Retina (tissue), 1 donor: ENCODE results near the gene HS3ST4.

Experiments
- DNase-seq: peaks from one replicate; pipeline ENCODE4 v3.0.0-alpha.2; 2016

Gene HS3ST4

DNA sequence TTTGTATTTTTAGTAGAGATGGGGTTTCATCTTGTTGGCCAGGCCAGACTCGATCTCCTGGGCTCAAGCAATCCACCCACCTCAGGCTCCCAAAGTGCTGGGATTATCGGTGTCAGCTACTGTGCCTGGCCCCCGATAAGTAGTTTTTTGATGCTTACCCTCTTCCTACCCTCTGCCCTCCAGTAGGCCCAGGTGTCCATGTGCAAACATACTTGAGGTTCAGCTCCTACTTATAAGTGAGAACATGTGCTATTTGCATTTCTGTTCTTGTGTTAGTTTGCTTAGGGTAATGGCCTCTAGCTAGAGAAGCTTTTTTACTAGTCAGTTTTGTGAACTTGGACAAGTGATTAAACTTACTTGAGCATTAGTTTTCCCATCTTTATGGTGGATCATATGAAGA lies 136.8 kb downstream of the HS3ST4 start:
- no peak for DNase-seq

DNA sequence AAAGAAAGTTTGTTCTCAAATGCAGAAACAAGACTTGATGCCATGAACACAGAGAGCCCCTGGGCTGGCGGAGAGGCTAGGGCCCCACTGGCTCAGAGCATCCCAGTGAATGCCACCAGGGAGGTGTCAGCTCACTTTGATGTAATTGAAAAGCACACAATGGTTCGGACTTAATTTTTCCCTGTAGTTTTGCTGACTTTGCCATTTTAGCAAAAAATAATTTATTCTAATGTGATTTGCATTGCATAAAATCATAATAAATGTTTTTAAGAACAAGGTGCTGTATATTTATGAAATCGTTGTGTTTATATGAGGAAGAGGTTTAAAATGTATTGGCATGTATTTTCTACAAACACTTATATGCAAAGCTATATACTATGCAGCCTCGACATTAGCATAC lies 140.5 kb downstream of the HS3ST4 start:
- no peak for DNase-seq

DNA sequence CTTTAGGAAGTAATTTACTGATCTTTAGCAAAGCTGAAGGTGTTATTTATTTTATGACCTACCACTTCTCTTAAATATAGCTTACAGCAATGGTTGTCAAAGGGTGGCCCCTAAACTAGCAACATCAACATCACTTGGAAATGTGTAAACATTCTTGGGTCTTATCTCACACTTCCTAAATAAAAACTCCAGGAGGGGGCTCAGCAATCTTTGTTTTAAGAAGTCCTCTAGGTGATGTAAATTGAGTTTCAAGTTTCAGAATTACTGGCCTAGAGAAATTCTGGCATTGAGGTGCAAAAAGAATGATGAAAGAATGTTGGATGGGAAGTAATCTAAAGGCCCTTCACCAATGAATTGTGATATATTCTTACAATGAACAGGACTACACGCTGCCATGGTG lies 142.3 kb downstream of the HS3ST4 start:
- no peak for DNase-seq

DNA sequence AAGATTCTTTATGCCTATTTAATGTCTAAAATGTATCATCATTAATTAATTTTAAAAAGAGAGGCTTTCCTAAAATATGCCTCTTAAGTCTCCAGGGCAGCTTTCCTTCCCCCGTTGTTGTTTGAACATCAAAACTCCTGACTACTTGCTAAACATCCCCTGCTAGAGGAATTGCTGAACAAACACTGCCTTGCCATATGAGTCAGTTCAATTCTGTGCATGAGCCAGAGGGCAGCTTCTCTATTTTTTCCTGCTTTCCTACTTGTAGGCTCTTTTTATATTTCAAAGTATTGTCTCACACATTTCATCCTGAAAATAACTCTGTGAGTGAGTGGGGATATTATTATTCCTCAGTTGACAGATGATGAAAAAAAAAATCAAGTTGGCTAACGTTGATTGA lies 143.4 kb downstream of the HS3ST4 start:
- no peak for DNase-seq

DNA sequence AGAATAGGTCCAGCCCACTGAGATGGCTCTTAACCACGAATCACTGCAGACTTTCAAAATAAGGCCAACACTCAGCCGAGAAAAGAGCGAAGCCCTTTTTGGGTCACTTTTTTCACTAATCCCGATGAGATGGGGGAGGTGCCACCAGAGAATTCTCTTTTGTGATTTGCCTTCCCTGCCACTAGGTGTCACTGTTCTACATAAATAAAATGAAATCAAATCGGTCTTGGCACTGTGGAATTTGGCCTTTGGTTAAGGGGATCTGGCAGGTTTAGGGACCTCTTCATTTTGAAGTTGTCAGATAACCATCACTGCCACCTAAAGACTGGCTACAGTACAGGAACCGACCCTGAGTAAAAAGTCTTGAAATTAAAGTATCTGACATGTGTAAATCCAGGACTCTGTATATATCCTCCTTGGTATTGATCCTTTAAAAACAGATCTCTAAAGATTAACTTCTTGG lies 147.0 kb downstream of the HS3ST4 start:
- peak; percentile 82 for DNase-seq

DNA sequence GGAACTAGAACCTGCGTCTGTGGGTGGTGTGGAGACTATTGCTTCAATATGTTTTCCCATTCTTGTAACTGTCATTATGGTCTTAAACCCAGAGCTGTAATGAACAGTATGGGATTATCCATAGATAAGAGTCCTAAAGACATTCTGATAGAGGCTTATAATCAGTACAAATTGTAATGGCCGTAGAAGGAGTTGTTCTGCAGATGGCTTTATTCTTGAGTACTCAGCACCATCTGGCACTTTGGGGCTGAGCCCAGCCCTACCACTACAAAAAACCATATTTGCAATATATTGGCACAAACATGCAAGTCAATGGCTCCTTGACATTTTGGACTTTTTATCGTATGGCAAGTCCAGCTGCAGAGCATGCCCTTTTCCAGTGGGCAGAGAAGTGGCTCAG lies 150.0 kb downstream of the HS3ST4 start:
- no peak for DNase-seq

DNA sequence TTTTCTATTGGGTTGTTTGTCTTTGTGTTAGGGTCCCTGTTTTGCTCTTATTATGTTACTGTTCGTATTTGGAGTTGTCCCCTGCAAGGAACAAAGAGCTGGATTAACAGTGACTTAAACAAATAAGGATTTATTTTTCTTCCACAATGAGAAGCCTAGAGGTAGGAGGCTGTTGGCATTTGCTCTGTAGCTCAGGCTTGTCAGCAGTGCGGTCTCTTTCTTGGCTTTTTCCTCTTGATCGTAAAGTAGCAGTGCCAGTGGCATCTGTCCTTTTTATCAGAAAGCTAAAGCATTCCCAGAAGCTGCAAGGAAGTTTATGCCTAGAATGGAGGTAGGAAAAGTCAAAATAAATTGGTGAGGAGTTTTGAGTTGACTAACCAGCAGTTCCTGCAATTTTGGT lies 154.1 kb downstream of the HS3ST4 start:
- DNase-seq = no peak

DNA sequence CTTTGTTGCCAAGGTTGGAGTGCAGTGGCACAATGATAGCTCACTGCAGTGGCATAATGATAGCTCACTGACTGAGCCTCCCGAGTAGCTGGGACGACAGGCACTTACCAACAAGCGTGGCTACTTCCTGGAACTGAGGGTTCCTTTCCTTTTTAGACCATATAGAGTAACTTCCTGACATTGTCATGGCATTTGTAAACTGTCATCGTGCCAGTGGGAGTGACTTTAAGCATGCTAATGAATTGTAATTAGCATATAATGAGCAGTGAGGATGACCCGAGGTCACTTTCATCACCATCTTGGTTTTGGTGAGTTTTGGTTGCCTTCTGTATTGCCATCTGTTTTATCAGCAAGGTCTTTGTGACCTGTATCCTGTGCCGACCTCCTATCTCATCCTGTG lies 162.4 kb downstream of the HS3ST4 start:
- no peak for DNase-seq

DNA sequence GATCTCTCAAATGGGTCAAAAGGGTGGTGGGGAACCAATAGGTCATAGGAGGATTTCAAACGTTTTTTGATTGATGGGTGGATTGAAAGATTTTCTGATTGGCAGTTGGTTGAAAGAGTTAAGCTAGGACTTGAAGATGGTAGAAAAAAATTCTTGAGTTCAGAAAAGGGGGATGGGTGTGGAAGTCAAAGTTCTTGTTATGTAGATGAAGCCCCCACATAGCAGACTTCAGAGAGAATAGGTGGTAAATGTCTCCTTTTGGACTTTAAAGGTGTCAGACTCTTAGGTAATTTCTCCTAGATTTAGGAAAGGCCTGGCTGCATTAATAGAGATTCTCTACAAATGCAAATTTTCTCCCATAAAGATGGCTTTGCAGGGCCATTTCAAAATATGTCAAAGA lies 163.3 kb downstream of the HS3ST4 start:
- DNase-seq = no peak

DNA sequence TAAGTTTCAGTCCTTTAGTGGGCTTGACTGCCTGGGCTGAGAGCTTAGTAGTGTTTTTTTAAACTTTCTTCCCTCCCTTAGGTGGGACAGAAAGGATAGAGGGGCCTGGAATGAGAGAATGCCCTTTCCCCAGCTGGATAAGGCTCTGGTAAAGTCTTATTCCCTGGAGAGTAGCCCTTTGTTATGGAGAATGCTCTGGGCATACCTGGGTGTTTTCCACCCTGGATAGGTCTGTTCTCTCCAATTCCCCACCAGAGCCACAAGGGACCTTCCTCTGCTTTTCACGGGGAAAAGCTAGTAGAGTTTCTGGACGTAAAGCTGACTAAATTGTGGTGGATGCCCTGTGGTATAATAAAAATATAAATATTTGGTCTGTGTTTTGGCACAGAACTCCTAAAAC lies 164.1 kb downstream of the HS3ST4 start:
- no peak for DNase-seq

DNA sequence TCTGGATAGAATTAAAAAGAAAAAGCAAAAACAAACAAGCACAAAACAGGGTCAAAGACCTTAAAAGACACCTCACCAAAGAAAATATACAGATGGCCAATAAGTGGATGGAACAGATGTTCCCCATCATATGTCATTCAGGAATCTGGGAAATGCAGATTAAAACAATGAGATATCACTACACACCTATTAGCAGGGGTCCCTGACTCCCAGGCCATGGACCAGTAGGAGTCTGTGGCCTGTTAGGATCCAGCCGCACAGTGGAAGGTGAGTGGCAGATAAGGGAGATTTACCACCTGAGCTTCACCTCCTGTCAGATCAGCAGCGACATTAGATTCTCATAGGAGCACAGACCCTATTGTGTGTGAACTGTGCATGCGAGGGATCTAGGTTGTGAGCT lies 167.9 kb downstream of the HS3ST4 start:
- DNase-seq = no peak

DNA sequence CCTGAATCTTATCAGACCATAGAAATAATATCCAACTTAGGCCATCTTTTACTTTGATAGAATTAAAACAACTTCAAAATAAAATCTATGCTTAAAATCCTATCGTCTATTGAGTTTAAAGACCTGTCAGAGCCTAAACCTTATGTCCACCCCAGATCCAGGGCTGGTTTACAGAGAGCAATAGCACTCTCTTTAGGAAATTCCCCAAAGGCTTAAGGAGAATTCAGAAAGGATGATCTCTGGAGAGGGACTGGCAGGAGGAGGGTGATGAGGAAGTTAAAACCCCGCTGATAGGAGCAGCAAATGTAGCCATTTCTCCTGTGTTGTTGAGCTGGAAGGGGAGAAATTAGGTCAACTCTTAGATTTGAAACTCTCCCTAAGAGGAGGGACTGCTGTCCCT lies 175.3 kb downstream of the HS3ST4 start:
- no peak for DNase-seq

DNA sequence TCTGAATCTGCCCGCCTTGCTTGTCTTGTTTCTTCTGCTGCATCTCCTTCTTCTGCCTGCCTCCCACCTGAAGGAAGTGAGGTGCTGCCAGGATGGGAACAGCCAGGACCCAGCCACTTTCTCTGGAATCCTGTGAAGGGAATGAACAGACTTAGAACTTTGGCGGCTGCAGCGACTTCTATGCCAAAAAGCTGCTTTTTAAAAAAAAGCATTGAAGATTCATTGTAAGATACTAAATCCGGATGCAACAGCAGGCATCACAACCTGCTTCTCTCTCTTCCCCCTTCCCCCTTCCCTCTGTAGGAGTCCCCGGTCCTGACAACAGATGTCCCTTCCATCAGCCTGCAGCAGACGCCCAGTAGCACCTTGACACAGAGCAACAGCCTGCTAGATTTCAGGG lies 176.3 kb downstream of the HS3ST4 start:
- DNase-seq = no peak

DNA sequence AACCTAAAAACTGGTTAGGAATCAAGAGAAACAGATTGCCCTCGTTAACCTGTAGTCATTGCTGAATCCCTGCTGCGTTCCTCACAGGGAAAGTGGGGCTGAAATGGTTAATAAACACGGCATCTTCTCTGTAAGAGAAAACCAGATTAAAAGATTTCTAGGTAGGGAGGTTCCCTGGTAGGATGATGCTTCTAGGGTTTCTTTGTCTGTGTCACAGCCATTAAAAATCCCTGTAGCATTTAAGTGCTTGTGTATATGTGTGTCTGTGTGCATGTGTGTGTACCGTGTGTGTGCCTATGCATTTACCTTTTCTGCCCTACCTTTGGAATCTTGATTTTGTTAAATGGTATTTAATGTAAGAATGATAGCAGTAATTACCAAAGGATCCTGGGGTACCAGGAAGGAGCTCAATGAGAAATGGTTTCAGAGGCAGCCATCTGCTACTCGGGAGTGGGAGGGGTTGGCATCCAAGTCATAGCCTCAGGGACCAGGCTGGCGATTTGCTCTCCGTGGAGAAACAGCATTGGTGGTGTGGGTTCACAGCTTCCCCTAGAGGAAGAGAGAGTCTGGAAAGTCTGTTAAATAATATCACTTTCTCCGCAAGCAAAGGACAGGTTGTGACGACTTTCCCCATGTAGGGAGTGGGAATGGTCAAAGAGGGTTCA lies 177.1 kb downstream of the HS3ST4 start:
- no peak for DNase-seq

DNA sequence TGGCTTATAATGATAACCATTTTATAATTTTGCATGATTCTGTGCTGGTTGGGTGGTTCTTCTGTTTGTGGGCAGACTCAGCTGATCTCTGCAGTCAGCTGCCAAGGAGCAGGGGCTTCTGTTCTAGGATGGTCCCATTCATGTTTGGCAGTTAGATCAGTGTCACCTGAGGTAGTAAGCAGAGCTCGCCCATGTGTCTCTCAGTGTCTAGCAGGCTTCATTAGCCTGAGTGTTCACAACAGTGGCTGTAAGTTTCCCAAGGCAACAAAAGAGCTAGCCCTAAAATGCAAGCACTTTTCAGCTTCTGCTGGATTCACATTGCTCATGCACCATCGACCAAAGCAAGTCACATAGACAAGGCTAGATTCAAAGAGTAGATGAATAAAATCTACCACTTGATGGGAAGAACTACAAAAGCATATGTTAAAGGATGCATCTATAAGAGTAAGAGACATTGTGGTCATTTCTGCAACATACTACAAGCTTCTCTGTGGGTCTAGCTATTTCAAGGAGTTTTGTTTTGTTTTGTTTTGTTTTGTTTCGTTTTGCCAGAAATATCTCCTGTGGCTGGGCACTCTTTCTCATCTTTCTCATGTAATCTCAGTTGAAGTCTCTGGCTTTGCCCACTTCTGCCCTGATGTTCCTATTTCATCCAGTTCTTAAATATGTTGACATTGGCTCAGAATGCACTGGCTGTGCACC lies 180.8 kb downstream of the HS3ST4 start:
- DNase-seq = no peak

DNA sequence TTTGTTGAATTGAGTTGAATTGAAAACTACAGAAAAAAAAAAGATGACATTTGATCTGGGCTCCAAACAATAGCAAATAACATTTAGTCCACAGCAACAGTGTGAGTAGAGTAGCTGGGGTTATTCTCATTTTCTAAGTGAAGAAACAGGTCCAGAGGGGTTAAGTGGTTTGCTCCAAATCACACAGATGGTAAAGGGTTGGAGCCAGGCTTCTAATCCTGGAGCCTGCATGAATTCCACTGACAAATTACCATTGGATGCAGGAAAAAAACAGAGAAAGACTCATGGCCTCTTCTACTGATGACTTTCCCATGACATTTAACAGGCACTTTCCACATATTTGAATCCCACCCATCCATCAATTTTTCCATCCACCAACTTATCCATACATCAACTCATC lies 182.4 kb downstream of the HS3ST4 start:
- no peak for DNase-seq

DNA sequence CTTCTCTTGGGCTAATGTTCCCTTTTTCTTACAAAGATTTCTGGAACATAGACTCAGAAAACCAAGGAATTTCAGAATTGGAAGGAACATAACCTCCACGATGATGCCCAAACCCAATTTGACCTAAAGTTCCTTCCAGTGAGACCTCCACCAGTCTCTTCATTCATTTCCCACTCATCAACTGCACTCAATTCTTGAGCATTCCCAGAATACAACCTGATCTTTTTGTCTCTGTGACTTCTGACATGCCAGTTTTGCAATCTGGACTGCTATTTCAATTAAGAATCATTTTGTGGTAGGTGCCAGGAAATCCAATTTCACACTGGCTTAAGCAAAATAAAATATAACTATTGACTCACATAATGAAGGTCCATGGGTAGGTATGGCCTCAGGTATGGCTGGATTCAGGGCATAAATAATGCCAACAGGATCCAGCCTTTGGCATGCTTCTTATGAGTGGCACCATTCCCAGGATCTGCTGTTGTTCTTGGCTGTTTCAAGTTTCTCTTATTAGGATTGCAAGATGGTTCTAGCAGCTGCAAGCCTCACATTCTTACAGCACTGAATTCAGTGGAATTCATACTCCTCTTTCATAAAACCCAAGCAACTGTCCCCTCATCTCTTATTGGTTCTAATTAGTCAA lies 184.3 kb downstream of the HS3ST4 start:
- no peak for DNase-seq

DNA sequence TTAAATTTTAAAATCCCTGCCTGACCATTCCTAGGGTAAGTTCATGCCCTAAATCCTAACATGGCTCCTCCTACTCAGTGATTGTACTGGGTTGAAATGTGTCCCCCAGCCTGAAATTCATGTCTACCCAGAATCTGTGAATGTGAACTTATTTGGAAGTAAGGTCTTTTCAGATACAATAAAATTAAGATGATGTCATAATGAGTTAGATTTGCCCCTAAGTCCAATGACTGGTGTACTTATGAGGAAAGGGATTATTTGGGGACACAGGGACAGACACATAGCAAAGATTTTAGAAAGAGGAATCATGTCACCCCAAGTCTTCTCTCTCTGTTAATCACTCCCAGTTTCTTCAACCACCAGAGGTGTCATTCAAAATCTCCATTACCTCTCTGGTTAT lies 185.3 kb downstream of the HS3ST4 start:
- DNase-seq = no peak

DNA sequence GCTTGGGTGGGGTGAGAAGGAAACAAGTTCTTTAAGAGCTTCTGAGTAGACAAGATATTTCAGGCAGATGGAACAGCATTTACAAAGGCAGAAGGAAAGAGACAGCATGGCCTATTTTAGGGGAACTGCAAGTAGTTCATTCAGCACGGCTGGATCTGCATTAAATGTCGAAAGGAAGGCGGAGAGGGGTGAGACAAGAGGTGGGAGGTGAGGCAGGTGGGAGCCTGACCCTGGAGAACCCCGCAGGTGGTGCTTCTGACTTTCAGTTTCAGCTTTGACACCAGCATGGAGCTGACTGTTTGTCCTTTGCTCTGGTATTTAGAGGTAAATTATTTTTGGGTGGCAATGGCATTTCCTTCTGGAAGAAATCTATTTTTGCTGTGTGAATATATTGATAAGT lies 194.8 kb downstream of the HS3ST4 start:
- DNase-seq = no peak

DNA sequence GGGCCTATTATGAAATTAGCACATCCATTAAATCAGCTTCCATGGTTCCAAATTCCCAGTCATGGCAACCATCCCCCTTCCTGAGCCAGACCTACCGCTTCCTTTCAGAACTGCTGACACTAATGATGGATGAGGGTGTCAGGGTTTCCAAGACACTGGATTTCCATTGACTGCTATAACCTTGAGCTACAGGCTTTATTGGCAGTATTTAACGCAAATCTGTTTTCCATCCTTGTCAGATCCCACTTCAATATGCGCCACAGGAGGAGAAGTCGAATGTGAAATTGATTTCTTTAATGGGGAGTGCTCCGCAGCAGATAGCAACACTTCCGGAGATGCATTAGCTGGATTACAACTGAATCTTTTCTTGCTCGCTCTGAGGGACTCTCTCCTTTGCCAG lies 197.1 kb downstream of the HS3ST4 start:
- no peak for DNase-seq

DNA sequence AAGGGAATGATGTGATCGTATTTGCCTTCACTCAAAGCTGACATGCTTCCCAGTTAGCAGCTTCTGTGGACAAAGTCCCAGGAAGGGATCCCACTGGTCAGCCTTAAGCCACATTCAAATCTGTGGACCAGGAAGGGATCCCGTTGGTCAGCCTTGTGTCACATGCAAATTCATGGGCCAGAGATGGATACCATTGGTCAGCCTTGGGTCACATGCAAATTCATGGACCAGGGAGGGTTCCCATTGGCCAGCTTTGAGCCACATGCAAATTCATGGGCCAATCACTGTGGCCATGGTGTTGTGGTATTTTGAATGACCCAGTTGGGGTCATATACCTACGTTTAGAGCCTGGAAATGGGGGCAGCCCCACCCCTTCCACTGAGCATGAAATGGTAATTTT lies 201.6 kb downstream of the HS3ST4 start:
- DNase-seq = no peak

DNA sequence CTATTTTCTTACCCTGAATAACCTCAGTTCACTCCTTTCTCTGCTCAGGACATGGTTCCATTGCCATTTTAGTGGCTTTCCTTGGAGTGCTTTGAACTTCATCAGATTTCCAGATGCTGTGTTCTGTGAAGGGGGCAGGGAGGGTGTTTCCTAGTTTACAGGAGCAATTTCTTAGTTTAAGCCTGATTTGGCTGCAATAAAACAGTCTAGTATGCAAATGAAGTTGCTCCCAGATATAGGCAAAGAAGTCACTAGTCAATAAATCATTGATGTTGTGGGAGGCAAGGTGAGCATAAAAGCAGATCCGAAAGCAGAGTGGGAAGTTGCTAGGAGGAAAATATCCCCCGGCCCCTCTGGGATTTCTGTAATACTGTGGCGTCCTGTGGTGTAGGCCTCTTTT lies 202.3 kb downstream of the HS3ST4 start:
- DNase-seq = no peak

DNA sequence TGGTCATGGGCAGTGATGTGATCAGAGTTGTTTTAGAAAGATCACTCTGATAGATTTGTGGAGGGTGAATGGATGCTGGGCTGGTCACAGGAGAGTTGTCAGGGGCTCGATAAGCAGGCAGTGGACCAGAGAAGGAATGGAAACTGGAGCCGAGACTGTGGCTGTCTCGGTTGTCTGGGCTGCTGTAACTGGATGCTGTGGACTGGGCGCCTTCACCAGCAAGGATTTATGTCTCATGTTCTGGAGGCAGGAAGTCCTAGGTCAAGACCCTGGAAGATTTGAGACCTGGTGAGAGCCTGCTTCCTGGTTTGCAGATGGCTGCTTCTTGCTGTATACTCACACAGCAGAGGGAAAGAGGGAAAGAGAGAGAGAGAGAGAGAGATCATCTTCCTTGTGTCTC lies 203.6 kb downstream of the HS3ST4 start:
- no peak for DNase-seq

DNA sequence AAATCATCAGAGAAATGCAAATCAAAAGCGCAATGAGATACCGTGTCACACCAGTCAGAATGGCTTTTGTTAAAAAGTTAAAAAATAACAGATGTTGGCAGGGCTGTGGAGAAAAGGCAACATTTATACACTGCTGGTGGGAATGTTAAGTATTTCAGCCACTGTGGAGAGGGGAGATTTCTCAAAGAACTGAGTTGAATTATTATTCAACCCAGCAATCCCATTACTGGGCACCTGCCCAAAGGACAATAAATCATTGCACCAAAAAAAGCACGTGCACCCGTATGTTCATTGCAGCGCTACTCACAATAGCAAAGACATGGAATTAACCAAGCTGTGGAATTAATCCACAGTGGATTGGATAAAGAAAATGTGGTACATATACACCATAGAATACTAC lies 204.7 kb downstream of the HS3ST4 start:
- no peak for DNase-seq

DNA sequence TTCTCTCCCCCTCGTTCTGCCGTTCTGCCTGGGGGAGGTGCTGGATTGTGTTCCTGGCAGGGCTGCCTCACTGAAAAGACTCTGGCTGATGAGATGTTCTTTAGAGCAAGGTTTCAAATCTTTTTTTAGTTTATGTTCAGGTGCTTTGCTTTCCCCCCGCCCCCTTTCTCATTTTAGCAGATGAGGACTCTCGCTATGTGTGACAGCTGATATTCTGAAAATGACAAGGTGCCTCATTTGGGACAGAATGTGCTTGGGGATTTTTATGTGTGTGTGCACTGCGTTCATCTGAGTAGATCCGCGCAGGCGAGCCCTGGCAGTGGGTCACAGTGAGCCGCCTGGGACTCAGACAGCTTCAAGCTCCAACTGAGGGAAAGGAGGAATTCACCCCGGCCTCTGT lies 205.9 kb downstream of the HS3ST4 start:
- DNase-seq = peak; percentile 20
